Transverse colon (tissue), 4 donors: Measurements from ENCODE around the gene WDR72. TPM values are rescaled to one million over a fixed set of nuclear protein-coding genes. Genes with fewer than 3 reads are reported as not detected.

Experiments used
- DNase-seq: peaks from one replicate; pipeline ENCODE4 v3.0.0-alpha.2; 2019
- H3K27ac ChIP-seq, 4 donors: fragments of 200-600 bp; sonication (generic); 2 replicates each; pipeline ENCODE4 v1.5.1; 2016 to 2018; ENCODE audit warnings: inconsistent platforms in 4 of 4
- H3K27me3 ChIP-seq: fragments of 200-600 bp; sonication (generic); 2 replicates; pipeline ENCODE4 v1.5.1; 2017; ENCODE audit warnings: inconsistent platforms
- H3K36me3 ChIP-seq, 4 donors: fragments of 200-600 bp; sonication (generic); 2 replicates each; pipeline ENCODE4 v1.5.1; 2017 to 2019; ENCODE audit warnings: inconsistent platforms in 4 of 4
- H3K4me1 ChIP-seq, 4 donors: fragments of 200-600 bp; sonication (generic); 2 replicates each; pipeline ENCODE4 v1.5.1; 2017 to 2020; ENCODE audit warnings: inconsistent platforms in 4 of 4
- H3K4me3 ChIP-seq, 4 donors: fragments of 200-600 bp; sonication (generic); 1 replicate in 1 of 4; 2 replicates in 3 of 4; pipeline versions ENCODE4 v1.5.1 to v1.6.1; 2017 to 2019; ENCODE audit warnings: inconsistent platforms in 4 of 4
- H3K9me3 ChIP-seq, 2 donors: fragments of 200-600 bp; sonication (generic); 2 replicates each; pipeline ENCODE4 v1.5.1; 2017 to 2019; ENCODE audit warnings: inconsistent platforms in 2 of 2
- EP300 ChIP-seq: sonication (generic); formaldehyde crosslinking; IDR thresholded peaks from one replicate; pipeline ENCODE4 v1.6.1; 2017; ENCODE audit warnings: antibody characterized with exemption, low read depth
- POLR2A ChIP-seq: fragments of 450-650 bp; IDR thresholded peaks from one replicate; pipeline ENCODE4 v1.6.1; 2016; ENCODE audit warnings: antibody characterized with exemption, mild to moderate bottlenecking, moderate library complexity
- POLR2AphosphoS5 ChIP-seq, 3 donors: sonication (generic); formaldehyde crosslinking; IDR thresholded peaks; one replicate each; pipeline ENCODE4 v1.6.1; 2016; ENCODE audit warnings: antibody characterized with exemption in 3 of 3
- WGBS, 2 donors: methylation state at CpG; one replicate each; pipeline ENCODE4 v1.1.5; 2018; ENCODE audit warnings: low coverage in 1 of 2; 5-methylcytosine and 5-hydroxymethylcytosine counted together
- in situ Hi-C, 4 donors: fragments of 200-750 bp; cut with MboI; loops; one replicate each; pipeline versions ENCODE4 v1.15.0 to v1.15.1; 2017; ENCODE audit warnings: low sequenced_read_pairs in 3 of 4, low pct_ligation_motif_present in 1 of 4, low pct_unique_long_range_greater_than_20kb in 1 of 4
- intact Hi-C: fragments of 100-400 bp; cut with DNase I; formaldehyde crosslinking; loops from one replicate; pipeline ENCODE4 v1.15.1; 2023; ENCODE audit warnings: low total_unique reads
- total RNA-seq, 4 donors: library from RNA; depleted of rRNA; stranded (reverse); fragments of >200 nt; gene quantifications; one replicate each; pipeline ENCODE4 v1.1.0, GENCODE V29; 2016
- TF ChIP-seq, protein P1 (sequence below), 5 experiments: fragments of 200-600 bp in 3 of 5; fragments of 450-650 bp in 2 of 5; sonication (generic) in 3 of 5; IDR thresholded peaks; 1 replicate in 2 of 5; 2 replicates in 3 of 5; pipeline ENCODE4 v1.5.1; 2016 to 2017; ENCODE audit warnings: antibody characterized with exemption in 5 of 5, inconsistent platforms in 3 of 5, mild to moderate bottlenecking in 2 of 5, moderate library complexity in 1 of 5

Gene WDR72
- total RNA-seq, 4 donors from 2014 or later: 0.14 to 0.16 TPM; not detected in 2

DNA sequence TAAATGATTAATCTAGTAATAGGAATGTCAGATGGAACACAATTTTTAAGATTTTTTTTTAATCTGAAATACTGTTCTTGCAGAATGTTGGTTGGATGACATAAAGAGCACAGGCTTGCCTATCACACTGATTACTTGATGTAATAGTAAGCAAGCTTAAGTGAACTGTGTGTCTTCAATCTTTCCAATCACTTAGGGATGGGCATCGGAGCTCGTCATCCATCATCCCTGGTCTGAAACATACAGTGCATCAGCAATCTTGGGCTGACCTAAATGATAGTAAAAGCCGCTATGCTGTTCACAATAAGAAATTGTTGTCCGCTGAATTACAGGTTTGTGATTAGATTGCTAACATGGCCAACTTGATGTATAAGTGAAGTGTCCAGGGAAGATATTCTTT, 195.8 kb downstream of the WDR72 start:
- intact Hi-C loops: no loop called here
- 90% methylated on average over 4 of the region's 4 CpGs; no CpG with 5 or more reads in 1 of the 2 donors for WGBS, 2 donors

DNA sequence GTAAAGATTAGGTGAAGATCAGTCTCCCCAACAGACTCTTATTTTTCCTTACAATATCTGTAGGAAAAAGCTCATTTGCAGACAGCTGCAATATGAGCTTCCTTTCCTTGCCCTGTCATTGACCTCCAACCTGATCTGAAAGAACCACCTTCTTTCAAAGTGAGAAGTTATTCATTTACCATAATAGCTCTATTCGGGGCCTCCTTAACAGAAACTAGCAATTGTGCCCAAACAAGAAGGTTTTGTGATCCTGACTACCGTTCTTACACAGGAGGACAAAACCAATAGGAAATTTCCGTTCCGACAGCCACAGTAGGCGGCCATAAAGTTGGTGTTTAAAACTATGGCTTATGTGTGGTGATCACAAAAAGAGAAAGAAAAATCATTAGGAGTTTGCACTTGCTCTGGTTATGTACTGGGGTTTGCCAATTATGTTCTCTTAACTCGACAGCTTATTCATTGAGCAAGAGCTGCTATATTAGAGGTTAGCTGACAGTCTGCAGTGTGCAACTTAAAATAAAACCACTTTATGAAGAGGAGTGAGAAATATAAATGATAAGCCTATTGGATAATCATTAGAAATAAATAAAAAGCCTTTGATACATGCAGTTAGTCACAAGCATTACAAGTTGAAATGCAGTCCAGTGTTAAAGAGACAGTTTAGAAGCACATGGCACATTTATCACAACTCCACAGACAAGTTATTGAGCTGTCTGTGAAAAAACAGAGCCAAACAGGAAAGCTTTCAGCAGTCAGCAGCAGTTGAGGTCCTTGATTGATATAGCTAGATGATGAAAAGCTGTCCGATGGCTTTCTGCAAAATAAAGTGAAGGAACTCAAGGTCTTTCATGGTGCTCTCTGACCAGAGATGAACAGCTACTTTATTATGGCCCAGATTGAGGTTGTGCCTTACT, 199.8 kb downstream of the WDR72 start:
- H3K4me1 ChIP-seq: peaks cover 0 to 19% (median 14%) of the 10 kb centered on the region in 4 donors
- H3K36me3 ChIP-seq: no peaks in the 10 kb centered on the region
- intact Hi-C loops: no loop called here
- H3K27me3 ChIP-seq: no peaks in the 10 kb centered on the region
- no peak overlapping the region for H3K4me3 ChIP-seq
- DNase-seq: no peak
- H3K27ac ChIP-seq: peak overlapping the region; percentile 60 to 76 (median 67)
- in situ Hi-C loops: no loop called here
- no peak for TF ChIP-seq EP300
- no peak for TF ChIP-seq POLR2A
- TF ChIP-seq POLR2AphosphoS5 (IDR thresholded peaks at IDR 0.05): no peak
- TF ChIP-seq, protein P1, sequence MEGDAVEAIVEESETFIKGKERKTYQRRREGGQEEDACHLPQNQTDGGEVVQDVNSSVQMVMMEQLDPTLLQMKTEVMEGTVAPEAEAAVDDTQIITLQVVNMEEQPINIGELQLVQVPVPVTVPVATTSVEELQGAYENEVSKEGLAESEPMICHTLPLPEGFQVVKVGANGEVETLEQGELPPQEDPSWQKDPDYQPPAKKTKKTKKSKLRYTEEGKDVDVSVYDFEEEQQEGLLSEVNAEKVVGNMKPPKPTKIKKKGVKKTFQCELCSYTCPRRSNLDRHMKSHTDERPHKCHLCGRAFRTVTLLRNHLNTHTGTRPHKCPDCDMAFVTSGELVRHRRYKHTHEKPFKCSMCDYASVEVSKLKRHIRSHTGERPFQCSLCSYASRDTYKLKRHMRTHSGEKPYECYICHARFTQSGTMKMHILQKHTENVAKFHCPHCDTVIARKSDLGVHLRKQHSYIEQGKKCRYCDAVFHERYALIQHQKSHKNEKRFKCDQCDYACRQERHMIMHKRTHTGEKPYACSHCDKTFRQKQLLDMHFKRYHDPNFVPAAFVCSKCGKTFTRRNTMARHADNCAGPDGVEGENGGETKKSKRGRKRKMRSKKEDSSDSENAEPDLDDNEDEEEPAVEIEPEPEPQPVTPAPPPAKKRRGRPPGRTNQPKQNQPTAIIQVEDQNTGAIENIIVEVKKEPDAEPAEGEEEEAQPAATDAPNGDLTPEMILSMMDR (IDR thresholded peaks at IDR 0.05): no peak
- WGBS, 2 donors: 29 to 45% methylated on average over 7 of the region's 7 CpGs
- no peaks in the 10 kb centered on the region for H3K9me3 ChIP-seq

More for the DNA sequence above, 195.8 kb downstream of the WDR72 start:
- TF ChIP-seq POLR2AphosphoS5 (IDR thresholded peaks at IDR 0.05): no peak
- TF ChIP-seq, protein P1 (IDR thresholded peaks at IDR 0.05): no peak
- TF ChIP-seq POLR2A: no peak
- TF ChIP-seq EP300: no peak
- Histone ChIP-seq H3K27ac (no peak overlapping the region), H3K27me3 (no peaks in the 10 kb centered on the region), H3K9me3 (no peaks in the 10 kb centered on the region), H3K4me3 (no peak overlapping the region), H3K4me1 (peaks cover 0 to 18% (median 14%) of the 10 kb centered on the region in 4 donors), H3K36me3 (no peaks in the 10 kb centered on the region)
- in situ Hi-C loops: no loop called here
- DNase-seq: no peak

DNA sequence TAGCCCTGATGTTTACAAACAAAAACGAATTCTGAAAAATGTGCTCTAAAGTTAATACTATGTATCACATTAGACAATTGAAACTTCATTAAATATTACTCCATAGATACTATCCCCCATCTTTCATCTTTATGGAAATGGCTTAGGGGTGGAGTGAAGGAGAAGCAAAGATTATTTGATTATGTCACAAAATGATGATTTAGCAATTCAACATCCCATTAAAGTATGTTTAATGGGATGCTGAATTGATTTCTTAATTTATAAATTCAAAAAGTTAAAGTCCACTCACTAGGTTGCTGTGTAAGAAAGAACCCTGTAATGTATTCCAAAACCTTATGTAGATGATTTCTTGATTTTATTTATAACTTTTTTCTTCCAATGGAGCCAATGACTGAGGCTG, 201.1 kb downstream of the WDR72 start:
- no peaks in the 10 kb centered on the region for H3K36me3 ChIP-seq
- H3K27me3 ChIP-seq: no peaks in the 10 kb centered on the region
- WGBS, 2 donors: 36 to 37% methylated on average over 1 of the region's 1 CpG
- TF ChIP-seq POLR2AphosphoS5 (IDR thresholded peaks at IDR 0.05) (no peak), POLR2A (no peak)
- intact Hi-C loops: no loop called here
- no peak overlapping the region for H3K4me3 ChIP-seq
- DNase-seq: no peak
- H3K9me3 ChIP-seq: no peaks in the 10 kb centered on the region
- peak overlapping the region in 1 of 4 donors; percentile 60 for H3K27ac ChIP-seq
- H3K4me1 ChIP-seq: peaks cover 0 to 19% (median 14%) of the 10 kb centered on the region in 4 donors
- in situ Hi-C loops: no loop called here

DNA sequence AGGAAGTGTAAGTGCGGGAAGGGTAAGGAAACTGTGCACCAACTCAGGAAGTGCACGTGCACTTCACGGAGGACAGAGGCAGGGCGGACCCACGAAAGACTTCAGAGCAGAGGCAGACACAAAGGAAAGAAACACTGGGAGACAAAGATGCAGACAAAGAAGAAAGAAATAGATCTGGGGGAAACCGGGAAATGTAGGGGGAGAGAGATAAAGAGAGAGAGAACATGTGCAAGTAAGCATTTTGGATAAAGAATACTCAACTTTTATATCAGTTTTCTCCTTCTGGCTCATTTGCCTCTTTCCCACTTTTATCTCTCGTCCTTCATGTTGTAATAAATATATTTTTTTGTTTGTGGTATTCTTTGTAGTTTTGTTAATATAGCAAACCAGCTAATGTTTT, 204.2 kb downstream of the WDR72 start:
- no peaks in the 10 kb centered on the region for H3K9me3 ChIP-seq
- no peak for DNase-seq
- H3K27ac ChIP-seq: no peak overlapping the region
- intact Hi-C loops: no loop called here
- 66 to 74% methylated on average over 7 of the region's 7 CpGs for WGBS, 2 donors
- in situ Hi-C loops: no loop called here
- H3K4me3 ChIP-seq: no peak overlapping the region
- H3K27me3 ChIP-seq: no peaks in the 10 kb centered on the region
- H3K36me3 ChIP-seq: no peaks in the 10 kb centered on the region
- H3K4me1 ChIP-seq: peaks cover 0 to 25% (median 16%) of the 10 kb centered on the region in 4 donors
- TF ChIP-seq POLR2A: no peak

DNA sequence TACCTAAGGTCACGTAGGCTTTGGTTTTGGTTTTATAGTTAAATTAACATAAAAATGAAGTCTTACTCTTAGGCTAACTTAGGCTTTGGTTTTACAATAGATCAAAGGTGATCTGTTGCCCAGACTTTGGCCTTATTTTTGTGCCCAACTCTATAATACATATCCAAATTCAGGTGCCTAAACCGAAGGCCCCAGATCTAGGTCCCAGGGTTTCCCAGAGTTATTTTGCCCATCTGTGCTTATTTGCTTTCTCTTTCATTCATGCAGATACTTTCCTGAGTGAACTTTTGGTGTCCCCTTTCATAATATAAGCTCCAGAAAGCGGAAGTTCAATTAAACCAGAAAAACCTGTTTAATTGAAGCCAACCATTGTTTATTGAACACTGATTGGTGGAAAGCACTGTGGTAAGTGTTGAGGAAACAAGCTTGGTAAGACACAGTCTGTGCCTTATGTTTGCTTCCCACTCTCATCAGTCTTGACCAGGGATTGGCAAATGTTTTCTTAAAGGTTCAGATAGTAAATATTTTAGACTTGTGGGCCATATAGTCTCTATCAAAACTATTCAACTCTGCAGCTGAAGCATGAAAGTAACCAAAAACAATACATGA, 209.7 kb downstream of the WDR72 start:
- intact Hi-C loops: no loop called here
- no peaks in the 10 kb centered on the region for H3K9me3 ChIP-seq
- in situ Hi-C loops: no loop called here
- H3K27me3 ChIP-seq: no peaks in the 10 kb centered on the region
- no peaks in the 10 kb centered on the region for H3K36me3 ChIP-seq
- H3K4me1 ChIP-seq: peaks cover 0 to 24% (median 14%) of the 10 kb centered on the region in 4 donors
- H3K27ac ChIP-seq: peak overlapping the region; percentile 21 to 67 (median 50)
- WGBS, 2 donors: 47 to 60% methylated on average over 3 of the region's 3 CpGs
- DNase-seq: no peak
- TF ChIP-seq, protein P1 (IDR thresholded peaks at IDR 0.05): no peak
- TF ChIP-seq POLR2A: no peak
- no peak for TF ChIP-seq EP300
- TF ChIP-seq POLR2AphosphoS5 (IDR thresholded peaks at IDR 0.05): peak in 1 of 3 donors; percentile 31
- no peak overlapping the region for H3K4me3 ChIP-seq
